ENCODE measurements around the gene WWOX. TPM values are rescaled to one million over a fixed set of nuclear protein-coding genes. Genes with fewer than 3 reads are reported as not detected.

Gene WWOX
- total RNA-seq, 1 donor = 24.2 TPM

GRCh38 chr16:78744796-78745107 is 645.3 kb downstream of the WWOX start:
- H3K4me3 ChIP-seq (ENCODE audit: low read depth, low read length) = no peak overlapping the region
- no peak for DNase-seq (ENCODE audit: low read depth)

GRCh38 chr16:78745108-78746019 is 645.9 kb downstream of the WWOX start:
- TF ChIP-seq CTCF (IDR thresholded peaks at IDR 0.05; ENCODE audit: insufficient read depth, low read length) = no peak
- no peak for DNase-seq (ENCODE audit: low read depth)
- H3K4me3 ChIP-seq (ENCODE audit: low read depth, low read length) = no peak overlapping the region

More at GRCh38 chr16:78744796-78745107, 645.3 kb downstream of the WWOX start:
- no peak for TF ChIP-seq CTCF (IDR thresholded peaks at IDR 0.05; ENCODE audit: insufficient read depth, low read length)

- DNase-seq (ENCODE audit: low read depth) = no peak
- no peak for TF ChIP-seq CTCF (IDR thresholded peaks at IDR 0.05; ENCODE audit: insufficient read depth, low read length)
- H3K4me3 ChIP-seq (ENCODE audit: low read depth, low read length) = no peak overlapping the region
Observed at GRCh38 chr16:78746718-78747117, 647.3 kb downstream of the WWOX start.

GRCh38 chr16:78748220-78748929 is 648.9 kb downstream of the WWOX start:
- no peak for DNase-seq (ENCODE audit: low read depth)
- no peak for TF ChIP-seq CTCF (IDR thresholded peaks at IDR 0.05; ENCODE audit: insufficient read depth, low read length)
- H3K4me3 ChIP-seq (ENCODE audit: low read depth, low read length) = no peak overlapping the region

GRCh38 chr16:78749745-78750268 is 650.4 kb downstream of the WWOX start:
- TF ChIP-seq CTCF (IDR thresholded peaks at IDR 0.05; ENCODE audit: insufficient read depth, low read length) = no peak
- DNase-seq (ENCODE audit: low read depth) = no peak
- H3K4me3 ChIP-seq (ENCODE audit: low read depth, low read length) = no peak overlapping the region

- no peak for DNase-seq (ENCODE audit: low read depth)
- no peak overlapping the region for H3K4me3 ChIP-seq (ENCODE audit: low read depth, low read length)
- no peak for TF ChIP-seq CTCF (IDR thresholded peaks at IDR 0.05; ENCODE audit: insufficient read depth, low read length)
Observed at GRCh38 chr16:78750611-78751010, 651.2 kb downstream of the WWOX start.
